IMR-90 (cell line): Measurements from ENCODE around the gene TARBP2. TPM values are rescaled to one million over a fixed set of nuclear protein-coding genes. Genes with fewer than 3 reads are reported as not detected.

ENCODE experiments used
- ATAC-seq: fragments of 200-7000 bp; cut with Tn5 transposase; 2 replicates; pipeline ENCODE4 v1.9.1; 2020; ENCODE audit warnings: low read depth, mild to moderate bottlenecking, moderate library complexity
- BruUV-seq: library from RNA; stranded (reverse); fragments of 400-500 nt; replicated peaks from 2 replicates; lab custom pipeline; 2021; lab: Mats Ljungman, UMichigan
- CTCF ChIA-PET: fragments of 300-600 bp; formaldehyde crosslinking; extraction: SDS; loops from one replicate; lab custom pipeline; 2021; ENCODE audit warnings: antibody characterized with exemption; lab: Yijun Ruan, JAX
- POLR2A ChIA-PET: fragments of 300-600 bp; sonication (Branson Sonifier 250); formaldehyde crosslinking; loops from one replicate; lab custom pipeline; 2022; ENCODE audit warnings: antibody characterized with exemption; ENCODE audit not compliant: unreplicated experiment; lab: Charles Lee
- DNase-seq: peaks from one replicate; pipeline ENCODE4 v3.0.0; 2013
- H2AFZ ChIP-seq: replicated peaks from 2 replicates; pipeline ENCODE3; 2013; ENCODE audit warnings: low read length, mild to moderate bottlenecking; ENCODE audit not compliant: poor library complexity
- H2AK5ac ChIP-seq: 2 replicates; pipeline ENCODE4 v1.6.1; 2013; ENCODE audit warnings: low read depth, low read length, inconsistent platforms
- H2AK9ac ChIP-seq: replicated peaks from 2 replicates; pipeline ENCODE3; 2013; ENCODE audit warnings: mild to moderate bottlenecking, low read depth, low read length, moderate library complexity; ENCODE audit not compliant: poor library complexity
- H2BK120ac ChIP-seq: 2 replicates; pipeline ENCODE4 v1.6.1; 2013; ENCODE audit warnings: low read depth, low read length, inconsistent platforms
- H2BK15ac ChIP-seq: 3 replicates; pipeline ENCODE4 v1.6.1; 2013; ENCODE audit warnings: low read depth, low read length, inconsistent platforms
- H2BK20ac ChIP-seq: 2 replicates; pipeline ENCODE4 v1.6.1; 2013; ENCODE audit warnings: low read depth, mild to moderate bottlenecking, inconsistent platforms, low read length, moderate library complexity
- H2BK5ac ChIP-seq: 2 replicates; pipeline ENCODE4 v1.6.1; 2013; ENCODE audit warnings: mild to moderate bottlenecking, low read depth, low read length, inconsistent platforms; ENCODE audit not compliant: poor library complexity, severe bottlenecking
- H3K14ac ChIP-seq: replicated peaks from 2 replicates; pipeline ENCODE4 v1.6.1; 2013; ENCODE audit warnings: low read depth, low read length, inconsistent platforms
- H3K18ac ChIP-seq: 2 replicates; pipeline ENCODE4 v1.6.1; 2013; ENCODE audit warnings: low read depth, low read length, control low read depth
- H3K23ac ChIP-seq: 2 replicates; pipeline ENCODE4 v1.6.1; 2013; ENCODE audit warnings: low read depth, low read length, inconsistent platforms
- H3K27ac ChIP-seq: 2 replicates; pipeline ENCODE4 v1.5.1; 2013; ENCODE audit warnings: mild to moderate bottlenecking, control low read depth, low read length; ENCODE audit not compliant: insufficient read depth
- H3K27me3 ChIP-seq: 2 replicates; pipeline ENCODE4 v1.6.1; 2013; ENCODE audit warnings: low read length; ENCODE audit not compliant: control insufficient read depth, insufficient read depth
- H3K36me3 ChIP-seq: 2 replicates; pipeline ENCODE4 v1.6.1; 2013; ENCODE audit warnings: low read length, mixed read lengths; ENCODE audit not compliant: control insufficient read depth, insufficient read depth
- H3K4ac ChIP-seq: 2 replicates; pipeline ENCODE4 v1.6.1; 2013; ENCODE audit warnings: low read depth, low read length, inconsistent platforms
- H3K4me1 ChIP-seq: 2 replicates; pipeline ENCODE4 v1.6.1; 2013; ENCODE audit warnings: low read length, mixed read lengths; ENCODE audit not compliant: control insufficient read depth, insufficient read depth
- H3K4me2 ChIP-seq: 2 replicates; pipeline ENCODE4 v1.6.1; 2013; ENCODE audit warnings: low read depth, mild to moderate bottlenecking, control low read depth, low read length, moderate library complexity
- H3K4me3 ChIP-seq: 2 replicates; pipeline ENCODE4 v1.5.1; 2013; ENCODE audit warnings: low read depth, mild to moderate bottlenecking, control low read depth, low read length, moderate library complexity; ENCODE audit not compliant: insufficient read depth
- H3K56ac ChIP-seq: 2 replicates; pipeline ENCODE4 v1.6.1; 2013; ENCODE audit warnings: low read length, inconsistent platforms; ENCODE audit not compliant: insufficient read depth; ENCODE audit errors: extremely low read depth
- H3K79me1 ChIP-seq, 2 experiments: 2 replicates each; pipeline ENCODE4 v1.6.1; 2013; ENCODE audit warnings: low read length in 2 of 2, inconsistent platforms in 1 of 2, low read depth in 1 of 2
- H3K9ac ChIP-seq: 2 replicates; pipeline ENCODE4 v1.6.1; 2013; ENCODE audit warnings: low read depth, low read length, control low read depth
- H3K9me1 ChIP-seq: 2 replicates; pipeline ENCODE4 v1.6.1; 2013; ENCODE audit warnings: low read length, inconsistent platforms; ENCODE audit not compliant: insufficient read depth
- H3K9me3 ChIP-seq: 2 replicates; pipeline ENCODE4 v1.6.1; 2013; ENCODE audit warnings: low read length; ENCODE audit not compliant: control insufficient read depth, insufficient read depth
- H4K20me1 ChIP-seq: 2 replicates; pipeline ENCODE4 v1.6.1; 2013; ENCODE audit warnings: low read length, inconsistent platforms; ENCODE audit not compliant: insufficient read depth
- H4K5ac ChIP-seq: 2 replicates; pipeline ENCODE4 v1.6.1; 2013; ENCODE audit warnings: mild to moderate bottlenecking, low read depth, low read length, control low read depth
- H4K8ac ChIP-seq, 2 experiments: 2 replicates each; pipeline ENCODE4 v1.6.1; 2013; ENCODE audit warnings: low read depth in 2 of 2, low read length in 2 of 2, control low read depth in 1 of 2, inconsistent platforms in 1 of 2
- H4K91ac ChIP-seq: 2 replicates; pipeline ENCODE4 v1.6.1; 2013; ENCODE audit warnings: low read depth, low read length, inconsistent platforms; ENCODE audit not compliant: insufficient read depth
- BHLHE40 ChIP-seq: fragments of 150-350 bp; IDR thresholded peaks from 2 replicates; pipeline ENCODE4 v1.6.1; 2016; ENCODE audit warnings: mild to moderate bottlenecking, low read depth, low read length
- CEBPB ChIP-seq: IDR thresholded peaks from 2 replicates; pipeline ENCODE4 v1.6.1; 2012; ENCODE audit warnings: low read depth, low read length, improper control_type of control experiment
- CHD1 ChIP-seq: IDR thresholded peaks from 2 replicates; pipeline ENCODE4 v1.6.1; 2012; ENCODE audit warnings: low read depth, low read length, improper control_type of control experiment
- CTCF ChIP-seq: conservative IDR thresholded peaks from 2 replicates; pipeline ENCODE4 v1.5.1; 2012; ENCODE audit warnings: mild to moderate bottlenecking, low read depth, low read length, improper control_type of control experiment
- ELK1 ChIP-seq: fragments of 150-350 bp; IDR thresholded peaks from 2 replicates; pipeline ENCODE4 v1.6.1; 2016; ENCODE audit warnings: low read depth, mild to moderate bottlenecking, low read length, moderate library complexity, borderline replicate concordance
- FOS ChIP-seq: fragments of 150-350 bp; IDR thresholded peaks from 2 replicates; pipeline ENCODE4 v1.6.1; 2016; ENCODE audit warnings: low read depth, low read length
- MAFK ChIP-seq: IDR thresholded peaks from 2 replicates; pipeline ENCODE4 v1.6.1; 2012; ENCODE audit warnings: low read depth, low read length, improper control_type of control experiment
- MAZ ChIP-seq: IDR thresholded peaks from 2 replicates; pipeline ENCODE4 v1.6.1; 2012; ENCODE audit warnings: low read depth, mild to moderate bottlenecking, low read length, improper control_type of control experiment, moderate library complexity, borderline replicate concordance
- MXI1 ChIP-seq: IDR thresholded peaks from 2 replicates; pipeline ENCODE4 v1.6.1; 2012; ENCODE audit warnings: low read depth, mild to moderate bottlenecking, low read length, moderate library complexity, borderline replicate concordance
- NFE2L2 ChIP-seq: fragments of 150-350 bp; IDR thresholded peaks from 2 replicates; pipeline ENCODE4 v1.6.1; 2016; ENCODE audit warnings: low read depth, mild to moderate bottlenecking, low read length
- POLR2A ChIP-seq: IDR thresholded peaks from 2 replicates; pipeline ENCODE4 v1.6.1; 2012; ENCODE audit warnings: mild to moderate bottlenecking, low read depth, low read length
- RAD21 ChIP-seq: IDR thresholded peaks from 2 replicates; pipeline ENCODE4 v1.6.1; 2012; ENCODE audit warnings: low read length, improper control_type of control experiment
- RCOR1 ChIP-seq: IDR thresholded peaks from 2 replicates; pipeline ENCODE4 v1.6.1; 2012; ENCODE audit warnings: mild to moderate bottlenecking, low read length, improper control_type of control experiment; ENCODE audit not compliant: insufficient replicate concordance
- RFX5 ChIP-seq: IDR thresholded peaks from 2 replicates; pipeline ENCODE4 v1.8.0; 2012; ENCODE audit warnings: low read depth, mild to moderate bottlenecking, low read length, moderate library complexity
- SMC3 ChIP-seq: fragments of 150-350 bp; IDR thresholded peaks from 2 replicates; pipeline ENCODE4 v1.6.1; 2016; ENCODE audit warnings: low read depth, mild to moderate bottlenecking, antibody characterized with exemption, low read length, moderate library complexity
- USF2 ChIP-seq: fragments of 150-350 bp; IDR thresholded peaks from 2 replicates; pipeline ENCODE4 v1.6.1; 2017; ENCODE audit warnings: mild to moderate bottlenecking, antibody characterized with exemption, low read length, low read depth
- WGBS, 2 experiments: methylation state at CpG; one replicate each; pipeline versions ENCODE4 v1.1.5 to v1.1.7; 2013; ENCODE audit warnings: missing lambda C conversion rate in 2 of 2; ENCODE audit not compliant: insufficient read length in 1 of 2; ENCODE audit errors: extremely low coverage in 2 of 2; 5-methylcytosine and 5-hydroxymethylcytosine counted together
- dilution Hi-C: fragments of 300-500 bp; cut with HindIII; formaldehyde crosslinking; loops from one replicate; pipeline ENCODE4 v1.14.3; 2018; ENCODE audit warnings: low sequenced_read_pairs; ENCODE audit not compliant: unreplicated experiment
- in situ Hi-C: fragments of 300-500 bp; cut with MboI; formaldehyde crosslinking; loops from 3 replicates; pipeline ENCODE4 v1.14.3; 2019; ENCODE audit warnings: low sequenced_read_pairs, inconsistent platforms, mixed read lengths
- intact Hi-C: fragments of 100-400 bp; cut with micrococcal nuclease; formaldehyde crosslinking; loops from 2 replicates; pipeline ENCODE4 v1.10.0; 2022
- polyA plus RNA-seq, 3 experiments: library from polyadenylated mRNA; depleted of rRNA; stranded (reverse); fragments of >200 nt; gene quantifications; 2 replicates each; pipeline ENCODE4 v1.2.3, GENCODE V29; 2012; ENCODE audit warnings: low replicate concordance in 1 of 3
- total RNA-seq: library from RNA; depleted of rRNA; stranded (reverse); fragments of >200 nt; gene quantifications from 2 replicates; pipeline ENCODE4 v1.2.3, GENCODE V29; 2012

The TARBP2 gene
- total and polyA plus RNA-seq, 2 of the 4 experiments (the other 2 are of a cell fraction): 27.4 to 46.1 TPM

GRCh38 chr12:53478865-53479264, 22.2 kb upstream of the TARBP2 start:
- Histone ChIP-seq H3K27ac (no peak overlapping the region), H2AK5ac (no peak overlapping the region), H2BK15ac (no peak overlapping the region), H3K9me3 (no peaks in the 10 kb centered on the region), H2BK20ac (no peak overlapping the region), H3K14ac (peak overlapping the region; percentile 34; the same call in 1 of the 2 replicates), H3K9ac (no peak overlapping the region), H3K56ac (no peak overlapping the region), H2AFZ (no peak overlapping the region), H4K91ac (no peak overlapping the region), H4K20me1 (peaks cover 94% of the 10 kb centered on the region), H3K4me3 (no peak overlapping the region), H2BK120ac (no peak overlapping the region), H2AK9ac (no peak overlapping the region), H3K4me2 (no peak overlapping the region), H3K79me1 (peaks cover 32 to 86% of the 10 kb centered on the region in 2 experiments), H3K18ac (no peak overlapping the region), H3K4me1 (peaks cover 19% of the 10 kb centered on the region), H3K9me1 (peaks cover 4% of the 10 kb centered on the region; the same call in 1 of the 2 replicates), H3K23ac (peak overlapping the region; percentile 45; the same call in 1 of the 2 replicates), H3K27me3 (no peaks in the 10 kb centered on the region), H4K5ac (no peak overlapping the region), H4K8ac (no peak overlapping the region), H2BK5ac (no peak overlapping the region), H3K4ac (no peak overlapping the region), H3K36me3 (peaks cover 79% of the 10 kb centered on the region)
- intact Hi-C loops (no loop called here), dilution Hi-C loops (no loop called here), in situ Hi-C loops (no loop called here)
- WGBS, 2 experiments: 100% methylated on average over 1 of the region's 1 CpG; no CpG with 5 or more reads in 1 of the 2 experiments
- BruUV-seq: no TSS peak
- TF ChIP-seq CTCF (no peak), MAFK (no peak), SMC3 (no peak), CEBPB (no peak), NFE2L2 (no peak), RCOR1 (no peak), RAD21 (no peak), POLR2A (no peak), ELK1 (no peak), MAZ (no peak), BHLHE40 (no peak), RFX5 (no peak), USF2 (no peak), FOS (no peak), CHD1 (no peak), MXI1 (no peak)
- ChIA-PET CTCF (no interaction called here), POLR2A (interaction anchor here (0.5 to 0.6 kb wide), 2 partner anchors 14 to 28 kb away, joined by 3 to 13 read pairs; no protein-coding TSS in a partner anchor)
- DNase-seq: no peak
- ATAC-seq: no peak
